Measurements from ENCODE around the gene PPM1H.

GRCh38 chr12:62781136-62781880, 153.6 kb downstream of the PPM1H start:
- TF ChIP-seq, protein P1, sequence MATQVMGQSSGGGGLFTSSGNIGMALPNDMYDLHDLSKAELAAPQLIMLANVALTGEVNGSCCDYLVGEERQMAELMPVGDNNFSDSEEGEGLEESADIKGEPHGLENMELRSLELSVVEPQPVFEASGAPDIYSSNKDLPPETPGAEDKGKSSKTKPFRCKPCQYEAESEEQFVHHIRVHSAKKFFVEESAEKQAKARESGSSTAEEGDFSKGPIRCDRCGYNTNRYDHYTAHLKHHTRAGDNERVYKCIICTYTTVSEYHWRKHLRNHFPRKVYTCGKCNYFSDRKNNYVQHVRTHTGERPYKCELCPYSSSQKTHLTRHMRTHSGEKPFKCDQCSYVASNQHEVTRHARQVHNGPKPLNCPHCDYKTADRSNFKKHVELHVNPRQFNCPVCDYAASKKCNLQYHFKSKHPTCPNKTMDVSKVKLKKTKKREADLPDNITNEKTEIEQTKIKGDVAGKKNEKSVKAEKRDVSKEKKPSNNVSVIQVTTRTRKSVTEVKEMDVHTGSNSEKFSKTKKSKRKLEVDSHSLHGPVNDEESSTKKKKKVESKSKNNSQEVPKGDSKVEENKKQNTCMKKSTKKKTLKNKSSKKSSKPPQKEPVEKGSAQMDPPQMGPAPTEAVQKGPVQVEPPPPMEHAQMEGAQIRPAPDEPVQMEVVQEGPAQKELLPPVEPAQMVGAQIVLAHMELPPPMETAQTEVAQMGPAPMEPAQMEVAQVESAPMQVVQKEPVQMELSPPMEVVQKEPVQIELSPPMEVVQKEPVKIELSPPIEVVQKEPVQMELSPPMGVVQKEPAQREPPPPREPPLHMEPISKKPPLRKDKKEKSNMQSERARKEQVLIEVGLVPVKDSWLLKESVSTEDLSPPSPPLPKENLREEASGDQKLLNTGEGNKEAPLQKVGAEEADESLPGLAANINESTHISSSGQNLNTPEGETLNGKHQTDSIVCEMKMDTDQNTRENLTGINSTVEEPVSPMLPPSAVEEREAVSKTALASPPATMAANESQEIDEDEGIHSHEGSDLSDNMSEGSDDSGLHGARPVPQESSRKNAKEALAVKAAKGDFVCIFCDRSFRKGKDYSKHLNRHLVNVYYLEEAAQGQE (IDR thresholded peaks at IDR 0.05; ENCODE audit: low read depth, low read length), result no peak
- TF ChIP-seq, protein P2, sequence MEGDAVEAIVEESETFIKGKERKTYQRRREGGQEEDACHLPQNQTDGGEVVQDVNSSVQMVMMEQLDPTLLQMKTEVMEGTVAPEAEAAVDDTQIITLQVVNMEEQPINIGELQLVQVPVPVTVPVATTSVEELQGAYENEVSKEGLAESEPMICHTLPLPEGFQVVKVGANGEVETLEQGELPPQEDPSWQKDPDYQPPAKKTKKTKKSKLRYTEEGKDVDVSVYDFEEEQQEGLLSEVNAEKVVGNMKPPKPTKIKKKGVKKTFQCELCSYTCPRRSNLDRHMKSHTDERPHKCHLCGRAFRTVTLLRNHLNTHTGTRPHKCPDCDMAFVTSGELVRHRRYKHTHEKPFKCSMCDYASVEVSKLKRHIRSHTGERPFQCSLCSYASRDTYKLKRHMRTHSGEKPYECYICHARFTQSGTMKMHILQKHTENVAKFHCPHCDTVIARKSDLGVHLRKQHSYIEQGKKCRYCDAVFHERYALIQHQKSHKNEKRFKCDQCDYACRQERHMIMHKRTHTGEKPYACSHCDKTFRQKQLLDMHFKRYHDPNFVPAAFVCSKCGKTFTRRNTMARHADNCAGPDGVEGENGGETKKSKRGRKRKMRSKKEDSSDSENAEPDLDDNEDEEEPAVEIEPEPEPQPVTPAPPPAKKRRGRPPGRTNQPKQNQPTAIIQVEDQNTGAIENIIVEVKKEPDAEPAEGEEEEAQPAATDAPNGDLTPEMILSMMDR (IDR thresholded peaks at IDR 0.05), result no peak
- TF ChIP-seq RXRA (IDR thresholded peaks at IDR 0.05; ENCODE audit: borderline replicate concordance, low read depth) (no peak), POLR2AphosphoS5 (IDR thresholded peaks at IDR 0.05; ENCODE audit: low read depth, low read length) (no peak), RFX5 (IDR thresholded peaks at IDR 0.05; ENCODE audit: low read length) (no peak), CHD2 (IDR thresholded peaks at IDR 0.05; ENCODE audit: low read length, partially characterized antibody) (no peak), RCOR1 (IDR thresholded peaks at IDR 0.05; ENCODE audit: low read length) (no peak), FOSL2 (IDR thresholded peaks at IDR 0.05; ENCODE audit: borderline replicate concordance, low read depth) (no peak), GABPA (IDR thresholded peaks at IDR 0.05; ENCODE audit: low read depth) (no peak), TAF1 (IDR thresholded peaks at IDR 0.05; ENCODE audit: borderline replicate concordance, low read depth, low read length) (no peak)
- TF ChIP-seq, protein P3, sequence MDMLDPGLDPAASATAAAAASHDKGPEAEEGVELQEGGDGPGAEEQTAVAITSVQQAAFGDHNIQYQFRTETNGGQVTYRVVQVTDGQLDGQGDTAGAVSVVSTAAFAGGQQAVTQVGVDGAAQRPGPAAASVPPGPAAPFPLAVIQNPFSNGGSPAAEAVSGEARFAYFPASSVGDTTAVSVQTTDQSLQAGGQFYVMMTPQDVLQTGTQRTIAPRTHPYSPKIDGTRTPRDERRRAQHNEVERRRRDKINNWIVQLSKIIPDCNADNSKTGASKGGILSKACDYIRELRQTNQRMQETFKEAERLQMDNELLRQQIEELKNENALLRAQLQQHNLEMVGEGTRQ (IDR thresholded peaks at IDR 0.05; ENCODE audit: borderline replicate concordance, low read depth, low read length), result no peak
